MM.1S (cell line): ENCODE data around the gene PPP2R2C.

Source experiments
- DNase-seq: peaks from one replicate; pipeline ENCODE4 v3.0.0-alpha.2; 2015
- H2AFZ ChIP-seq: fragments of 300-600 bp; sonication (generic); 2 replicates; pipeline ENCODE4 v1.6.0; 2016; ENCODE audit warnings: antibody characterized with exemption, low read length
- H3F3A ChIP-seq: fragments of 300-600 bp; sonication (generic); 2 replicates; pipeline ENCODE4 v1.6.1; 2016; ENCODE audit warnings: mild to moderate bottlenecking, antibody characterized with exemption, low read length, moderate library complexity, mixed read lengths; ENCODE audit not compliant: insufficient read depth
- H3K27ac ChIP-seq: fragments of 300-600 bp; sonication (generic); 2 replicates; pipeline ENCODE4 v1.5.1; 2016; ENCODE audit warnings: mild to moderate bottlenecking, low read length
- H3K27me3 ChIP-seq: fragments of 300-600 bp; sonication (generic); replicated peaks from 2 replicates; pipeline ENCODE4 v1.6.0; 2016; ENCODE audit warnings: low read length; ENCODE audit not compliant: insufficient read depth
- H3K36me3 ChIP-seq: fragments of 300-600 bp; sonication (generic); replicated peaks from 2 replicates; pipeline ENCODE4 v1.6.1; 2016; ENCODE audit warnings: mild to moderate bottlenecking, low read length, mixed read lengths; ENCODE audit not compliant: insufficient read depth
- H3K4me1 ChIP-seq: fragments of 300-600 bp; sonication (generic); 2 replicates; pipeline ENCODE4 v1.6.1; 2016; ENCODE audit warnings: low read length, mixed read lengths
- H3K4me2 ChIP-seq: fragments of 300-600 bp; sonication (generic); 2 replicates; pipeline ENCODE4 v1.6.0; 2016; ENCODE audit warnings: low read depth, low read length
- H3K4me3 ChIP-seq: fragments of 300-600 bp; sonication (generic); 2 replicates; pipeline ENCODE4 v1.5.1; 2016; ENCODE audit warnings: low read length, mixed read lengths
- H3K79me2 ChIP-seq: fragments of 300-600 bp; sonication (generic); 2 replicates; pipeline ENCODE4 v1.6.1; 2016; ENCODE audit warnings: mixed run types, low read length, mixed read lengths
- H3K9ac ChIP-seq: fragments of 300-600 bp; sonication (generic); 2 replicates; pipeline ENCODE4 v1.6.1; 2016; ENCODE audit warnings: low read length, mixed read lengths
- H3K9me2 ChIP-seq: fragments of 300-600 bp; sonication (generic); replicated peaks from 2 replicates; pipeline ENCODE4 v1.6.1; 2016; ENCODE audit warnings: mild to moderate bottlenecking, low read length, mixed read lengths; ENCODE audit not compliant: insufficient read depth
- H3K9me3 ChIP-seq: fragments of 300-600 bp; sonication (generic); replicated peaks from 2 replicates; pipeline ENCODE4 v1.6.1; 2016; ENCODE audit warnings: mild to moderate bottlenecking, low read length, mixed read lengths; ENCODE audit not compliant: insufficient read depth
- H4K20me1 ChIP-seq: fragments of 300-600 bp; sonication (generic); 2 replicates; pipeline ENCODE4 v1.6.1; 2016; ENCODE audit warnings: mild to moderate bottlenecking, low read length, moderate library complexity, mixed read lengths; ENCODE audit not compliant: insufficient read depth
- EZH2 ChIP-seq: fragments of 300-600 bp; sonication (generic); optimal IDR thresholded peaks from 2 replicates; pipeline ENCODE3; 2017; ENCODE audit warnings: low read depth, mild to moderate bottlenecking, antibody characterized with exemption, low read length, mixed read lengths
- EZH2phosphoT487 ChIP-seq: fragments of 300-600 bp; sonication (generic); IDR thresholded peaks from 2 replicates; pipeline ENCODE4 v1.6.1; 2018; ENCODE audit warnings: antibody characterized with exemption, low read length
- TF ChIP-seq, protein P1 (sequence below): fragments of 300-600 bp; sonication (generic); IDR thresholded peaks from 2 replicates; pipeline ENCODE4 v1.5.1; 2016; ENCODE audit warnings: antibody characterized with exemption, low read length, mixed read lengths

PPP2R2C gene

DNA sequence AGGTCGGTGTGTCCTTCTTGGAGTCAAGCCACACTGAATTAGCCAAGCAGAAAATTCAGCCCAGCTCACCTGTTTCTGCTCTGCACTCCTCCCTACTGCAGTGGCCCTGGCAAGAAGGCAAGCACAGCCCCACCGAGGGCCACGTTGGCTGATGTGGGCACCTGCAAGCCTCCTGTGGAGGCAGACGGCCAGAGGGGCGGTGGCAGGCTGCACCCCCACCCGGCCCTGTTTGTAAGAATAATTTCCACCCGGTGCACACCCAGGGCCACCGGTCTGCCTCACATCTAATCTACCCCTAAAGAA is 18.8 kb downstream of the PPP2R2C start:
- TF ChIP-seq EZH2phosphoT487 (no peak), EZH2 (no peak)
- TF ChIP-seq, protein P1, sequence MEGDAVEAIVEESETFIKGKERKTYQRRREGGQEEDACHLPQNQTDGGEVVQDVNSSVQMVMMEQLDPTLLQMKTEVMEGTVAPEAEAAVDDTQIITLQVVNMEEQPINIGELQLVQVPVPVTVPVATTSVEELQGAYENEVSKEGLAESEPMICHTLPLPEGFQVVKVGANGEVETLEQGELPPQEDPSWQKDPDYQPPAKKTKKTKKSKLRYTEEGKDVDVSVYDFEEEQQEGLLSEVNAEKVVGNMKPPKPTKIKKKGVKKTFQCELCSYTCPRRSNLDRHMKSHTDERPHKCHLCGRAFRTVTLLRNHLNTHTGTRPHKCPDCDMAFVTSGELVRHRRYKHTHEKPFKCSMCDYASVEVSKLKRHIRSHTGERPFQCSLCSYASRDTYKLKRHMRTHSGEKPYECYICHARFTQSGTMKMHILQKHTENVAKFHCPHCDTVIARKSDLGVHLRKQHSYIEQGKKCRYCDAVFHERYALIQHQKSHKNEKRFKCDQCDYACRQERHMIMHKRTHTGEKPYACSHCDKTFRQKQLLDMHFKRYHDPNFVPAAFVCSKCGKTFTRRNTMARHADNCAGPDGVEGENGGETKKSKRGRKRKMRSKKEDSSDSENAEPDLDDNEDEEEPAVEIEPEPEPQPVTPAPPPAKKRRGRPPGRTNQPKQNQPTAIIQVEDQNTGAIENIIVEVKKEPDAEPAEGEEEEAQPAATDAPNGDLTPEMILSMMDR, result no peak
- Histone ChIP-seq H3K36me3 (no peaks in the 10 kb centered on the region), H3K9me3 (no peaks in the 10 kb centered on the region), H3K79me2 (no peaks in the 10 kb centered on the region), H2AFZ (no peak overlapping the region), H3K9me2 (no peaks in the 10 kb centered on the region), H3K27ac (no peak overlapping the region), H3K4me3 (no peak overlapping the region), H3K4me2 (no peak overlapping the region), H3K4me1 (no peaks in the 10 kb centered on the region), H3K9ac (no peak overlapping the region), H4K20me1 (no peaks in the 10 kb centered on the region), H3F3A (no peaks in the 10 kb centered on the region), H3K27me3 (peaks cover 96% of the 10 kb centered on the region)
- no peak for DNase-seq

DNA sequence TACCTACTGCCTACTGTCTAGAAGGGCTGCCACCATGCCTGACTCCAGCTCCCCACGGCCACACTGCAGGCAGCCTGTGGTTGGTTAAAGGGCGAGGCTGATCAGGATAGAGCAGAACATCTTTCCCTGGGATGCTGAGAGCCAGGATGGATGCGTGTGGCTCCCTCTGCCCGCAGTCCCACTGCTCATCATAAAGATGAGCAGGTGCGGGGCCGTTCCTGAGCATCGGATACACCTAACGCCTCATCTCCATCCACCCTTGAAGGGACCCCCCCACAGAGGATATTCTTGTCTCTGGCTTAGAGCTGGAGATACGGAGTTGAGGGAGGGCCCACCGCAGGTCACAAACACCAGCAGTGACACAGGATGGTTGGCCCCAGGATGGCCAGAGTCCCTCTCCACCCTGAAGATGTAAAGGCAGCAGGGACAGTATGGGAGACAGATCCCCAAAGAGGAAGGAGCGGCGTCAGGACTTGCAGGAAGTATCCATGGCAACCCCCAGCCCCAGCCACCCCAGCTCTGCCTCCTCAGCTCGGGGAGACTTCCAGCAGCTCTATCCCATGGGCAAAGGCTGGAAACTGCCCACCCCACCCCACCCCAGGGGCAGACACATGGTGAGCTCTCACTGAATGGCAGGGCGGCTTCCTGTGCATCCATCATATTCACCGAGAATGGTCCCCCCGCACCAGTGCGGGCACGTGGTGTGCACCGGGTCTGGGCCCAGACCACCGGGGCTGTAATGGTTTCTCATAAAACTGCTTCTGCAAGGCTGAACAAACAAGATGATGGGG is 19.3 kb downstream of the PPP2R2C start:
- H3K9ac ChIP-seq, result no peak overlapping the region
- no peak overlapping the region for H2AFZ ChIP-seq
- H3F3A ChIP-seq, result no peaks in the 10 kb centered on the region
- H4K20me1 ChIP-seq, result no peaks in the 10 kb centered on the region
- H3K4me3 ChIP-seq, result no peak overlapping the region
- TF ChIP-seq, protein P1, result no peak
- no peak for TF ChIP-seq EZH2
- no peak for TF ChIP-seq EZH2phosphoT487
- H3K27ac ChIP-seq, result no peak overlapping the region
- H3K4me2 ChIP-seq, result no peak overlapping the region
- H3K79me2 ChIP-seq, result no peaks in the 10 kb centered on the region
- no peaks in the 10 kb centered on the region for H3K4me1 ChIP-seq
- H3K9me2 ChIP-seq, result no peaks in the 10 kb centered on the region
- H3K36me3 ChIP-seq, result no peaks in the 10 kb centered on the region
- H3K27me3 ChIP-seq, result peaks cover 96% of the 10 kb centered on the region
- DNase-seq, result no peak
- H3K9me3 ChIP-seq, result no peaks in the 10 kb centered on the region

DNA sequence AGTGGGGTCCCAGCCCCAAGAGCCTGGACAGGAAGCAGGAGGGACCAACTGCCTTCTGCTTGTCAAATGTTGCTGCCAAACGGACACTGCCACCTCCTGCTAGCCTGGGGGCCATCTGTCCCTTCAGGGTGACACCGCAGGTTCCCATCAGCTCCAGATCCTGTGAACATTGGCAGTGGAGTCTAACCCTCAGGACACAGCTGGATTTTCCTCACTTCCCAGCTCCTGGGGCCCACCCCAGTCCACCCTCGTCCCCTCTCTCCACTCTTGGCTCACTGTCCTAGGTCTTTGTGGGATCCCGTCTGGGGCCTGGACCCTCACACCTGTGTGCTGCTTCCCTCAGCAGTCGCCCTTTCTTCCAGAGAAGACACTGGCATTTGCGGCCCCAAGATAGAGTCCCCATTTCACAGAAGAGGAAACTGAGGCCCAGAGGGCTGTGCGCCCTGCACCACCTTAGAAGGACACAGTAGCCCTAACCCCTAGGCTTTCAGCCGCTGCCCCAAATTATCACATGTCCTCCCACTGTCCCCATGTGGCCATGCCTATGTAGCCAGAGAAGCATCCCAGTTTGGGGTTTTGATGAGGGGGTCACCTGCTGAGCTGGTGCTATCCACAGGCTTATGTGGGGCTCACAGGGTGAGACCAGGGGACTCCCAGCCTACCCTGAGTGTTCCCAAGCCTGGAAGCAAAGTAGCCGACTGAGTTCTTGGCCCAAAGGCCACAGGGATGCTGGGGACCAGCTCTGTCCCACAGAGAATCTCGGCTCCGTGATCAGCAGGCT is 20.1 kb downstream of the PPP2R2C start:
- Histone ChIP-seq H3K4me3 (no peak overlapping the region), H3K36me3 (no peaks in the 10 kb centered on the region), H3K9me3 (no peaks in the 10 kb centered on the region), H2AFZ (no peak overlapping the region), H3K4me2 (no peak overlapping the region), H3K27me3 (peaks cover 95% of the 10 kb centered on the region), H4K20me1 (no peaks in the 10 kb centered on the region), H3K27ac (no peak overlapping the region), H3K4me1 (no peaks in the 10 kb centered on the region), H3K9me2 (no peaks in the 10 kb centered on the region), H3K79me2 (no peaks in the 10 kb centered on the region), H3K9ac (no peak overlapping the region), H3F3A (no peaks in the 10 kb centered on the region)
- DNase-seq, result no peak
- no peak for TF ChIP-seq EZH2phosphoT487
- TF ChIP-seq, protein P1, result no peak
- no peak for TF ChIP-seq EZH2
